H1 (cell line): Measurements from ENCODE around the gene COL1A1. TPM values are rescaled to one million over a fixed set of nuclear protein-coding genes. Genes with fewer than 3 reads are reported as not detected.

Experiments
- EGR1 ChIP-seq: IDR thresholded peaks from 2 replicates; pipeline ENCODE4 v1.6.1; 2011; ENCODE audit warnings: low read depth, low read length, borderline replicate concordance
- PHF8 ChIP-seq: fragments of 200-600 bp; sonication (generic); conservative IDR thresholded peaks from 2 replicates; pipeline ENCODE4 v1.7.1; 2012; ENCODE audit warnings: low read depth, mild to moderate bottlenecking, inconsistent platforms, low read length, moderate library complexity
- POLR2AphosphoS5 ChIP-seq: IDR thresholded peaks from 2 replicates; pipeline ENCODE4 v1.6.1; 2011; ENCODE audit warnings: low read depth, low read length
- RBBP5 ChIP-seq: IDR thresholded peaks from 2 replicates; pipeline ENCODE4 v1.7.1; 2012; ENCODE audit warnings: low read depth, mild to moderate bottlenecking, inconsistent platforms, low read length, moderate library complexity, borderline replicate concordance
- RNF2 ChIP-seq: fragments of 200-900, 300-1000 bp; sonication (generic); IDR thresholded peaks from 2 replicates; pipeline ENCODE4 v1.7.1; 2016; ENCODE audit warnings: borderline replicate concordance, low read depth, mild to moderate bottlenecking, antibody characterized with exemption, low read length; ENCODE audit not compliant: poor library complexity, severe bottlenecking; ENCODE audit errors: missing control alignments
- SAP30 ChIP-seq: fragments of 300-600 bp; sonication (generic); IDR thresholded peaks from 2 replicates; pipeline ENCODE4 v1.7.1; 2012; ENCODE audit warnings: low read length, moderate library complexity, mild to moderate bottlenecking, inconsistent platforms; ENCODE audit not compliant: insufficient read depth, insufficient replicate concordance
- SP4 ChIP-seq: IDR thresholded peaks from 2 replicates; pipeline ENCODE4 v1.6.1; 2012; ENCODE audit warnings: low read length, inconsistent platforms
- polyA plus RNA-seq, 7 experiments: library from polyadenylated mRNA; depleted of rRNA in 3 of 7; stranded (reverse) in 5 of 7; unstranded in 2 of 7; fragments of >200 nt in 5 of 7; fragments of 200-250 nt in 2 of 7; gene quantifications; 1 replicate in 5 of 7; 2 replicates in 1 of 7; 4 replicates in 1 of 7; pipeline versions ENCODE4 v1.2.1 to v1.2.3, GENCODE V29; 2011 to 2013; ENCODE audit warnings: missing spikeins in 2 of 7, mixed read lengths in 2 of 7
- total RNA-seq: library from RNA; stranded (reverse); fragmentation: NEBNext Ultra II Directional; extraction: Animal tissue kit (Norgen Biotek cat#: 25700); gene quantifications from 2 replicates; pipeline ENCODE4 v1.2.1, GENCODE V29; 2021
- TF ChIP-seq, protein P1 (sequence below): fragments of 300-600 bp; sonication (generic); IDR thresholded peaks from 2 replicates; pipeline ENCODE4 v1.7.1; 2012; ENCODE audit warnings: low read length, moderate library complexity, mild to moderate bottlenecking, inconsistent platforms; ENCODE audit not compliant: insufficient replicate concordance
- TF ChIP-seq, protein P2 (sequence below): IDR thresholded peaks from 2 replicates; pipeline ENCODE4 v1.6.1; 2012; ENCODE audit warnings: inconsistent platforms

Gene COL1A1
- total and polyA plus RNA-seq, 2 of the 8 experiments (the other 6 are each of a cell fraction or from before 2014, with no cell fraction given) = 14.1 to 80.4 TPM

DNA sequence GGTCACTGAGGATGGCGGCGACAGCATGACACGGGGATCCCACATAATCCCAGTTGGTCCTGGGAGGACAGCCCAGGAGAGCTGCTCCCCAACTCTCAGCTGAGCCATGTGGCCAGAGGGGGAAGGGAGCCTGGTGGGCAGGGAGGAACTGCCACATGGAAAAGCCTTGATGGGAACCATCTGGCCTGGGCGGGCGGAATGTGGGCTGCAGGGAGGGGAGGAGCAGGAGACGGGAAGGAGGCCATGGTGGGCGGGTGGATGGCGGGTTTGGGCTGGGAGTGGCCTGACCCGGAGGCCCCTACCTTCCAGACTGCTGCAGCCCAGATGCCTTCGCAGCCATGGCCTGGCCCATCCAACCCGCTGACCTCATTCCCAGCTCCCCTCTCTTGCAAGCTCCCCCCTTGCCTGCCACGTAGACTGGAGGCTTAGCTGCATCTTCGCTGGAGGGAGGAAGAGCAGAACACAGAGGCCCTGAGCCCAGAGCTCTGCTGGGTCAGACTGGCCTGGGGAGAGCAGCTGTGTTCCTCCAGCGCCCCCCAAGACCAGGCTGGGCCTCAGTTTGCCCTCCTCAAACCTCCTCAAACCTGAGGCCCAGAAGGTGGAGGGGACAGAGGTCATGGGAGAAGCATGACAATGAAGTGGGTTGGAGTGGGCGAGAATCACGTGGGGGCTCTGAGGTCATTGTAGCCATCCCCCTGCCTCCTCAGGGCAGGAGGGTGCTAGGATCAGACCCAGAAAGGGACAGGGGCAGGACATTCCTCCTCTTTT is 8.2 kb upstream of the COL1A1 start (continued):
- TF ChIP-seq SP4 (no peak), RBBP5 (no peak), RNF2 (no peak), POLR2AphosphoS5 (no peak), PHF8 (no peak), EGR1 (no peak), SAP30 (no peak)
- TF ChIP-seq, protein P1, sequence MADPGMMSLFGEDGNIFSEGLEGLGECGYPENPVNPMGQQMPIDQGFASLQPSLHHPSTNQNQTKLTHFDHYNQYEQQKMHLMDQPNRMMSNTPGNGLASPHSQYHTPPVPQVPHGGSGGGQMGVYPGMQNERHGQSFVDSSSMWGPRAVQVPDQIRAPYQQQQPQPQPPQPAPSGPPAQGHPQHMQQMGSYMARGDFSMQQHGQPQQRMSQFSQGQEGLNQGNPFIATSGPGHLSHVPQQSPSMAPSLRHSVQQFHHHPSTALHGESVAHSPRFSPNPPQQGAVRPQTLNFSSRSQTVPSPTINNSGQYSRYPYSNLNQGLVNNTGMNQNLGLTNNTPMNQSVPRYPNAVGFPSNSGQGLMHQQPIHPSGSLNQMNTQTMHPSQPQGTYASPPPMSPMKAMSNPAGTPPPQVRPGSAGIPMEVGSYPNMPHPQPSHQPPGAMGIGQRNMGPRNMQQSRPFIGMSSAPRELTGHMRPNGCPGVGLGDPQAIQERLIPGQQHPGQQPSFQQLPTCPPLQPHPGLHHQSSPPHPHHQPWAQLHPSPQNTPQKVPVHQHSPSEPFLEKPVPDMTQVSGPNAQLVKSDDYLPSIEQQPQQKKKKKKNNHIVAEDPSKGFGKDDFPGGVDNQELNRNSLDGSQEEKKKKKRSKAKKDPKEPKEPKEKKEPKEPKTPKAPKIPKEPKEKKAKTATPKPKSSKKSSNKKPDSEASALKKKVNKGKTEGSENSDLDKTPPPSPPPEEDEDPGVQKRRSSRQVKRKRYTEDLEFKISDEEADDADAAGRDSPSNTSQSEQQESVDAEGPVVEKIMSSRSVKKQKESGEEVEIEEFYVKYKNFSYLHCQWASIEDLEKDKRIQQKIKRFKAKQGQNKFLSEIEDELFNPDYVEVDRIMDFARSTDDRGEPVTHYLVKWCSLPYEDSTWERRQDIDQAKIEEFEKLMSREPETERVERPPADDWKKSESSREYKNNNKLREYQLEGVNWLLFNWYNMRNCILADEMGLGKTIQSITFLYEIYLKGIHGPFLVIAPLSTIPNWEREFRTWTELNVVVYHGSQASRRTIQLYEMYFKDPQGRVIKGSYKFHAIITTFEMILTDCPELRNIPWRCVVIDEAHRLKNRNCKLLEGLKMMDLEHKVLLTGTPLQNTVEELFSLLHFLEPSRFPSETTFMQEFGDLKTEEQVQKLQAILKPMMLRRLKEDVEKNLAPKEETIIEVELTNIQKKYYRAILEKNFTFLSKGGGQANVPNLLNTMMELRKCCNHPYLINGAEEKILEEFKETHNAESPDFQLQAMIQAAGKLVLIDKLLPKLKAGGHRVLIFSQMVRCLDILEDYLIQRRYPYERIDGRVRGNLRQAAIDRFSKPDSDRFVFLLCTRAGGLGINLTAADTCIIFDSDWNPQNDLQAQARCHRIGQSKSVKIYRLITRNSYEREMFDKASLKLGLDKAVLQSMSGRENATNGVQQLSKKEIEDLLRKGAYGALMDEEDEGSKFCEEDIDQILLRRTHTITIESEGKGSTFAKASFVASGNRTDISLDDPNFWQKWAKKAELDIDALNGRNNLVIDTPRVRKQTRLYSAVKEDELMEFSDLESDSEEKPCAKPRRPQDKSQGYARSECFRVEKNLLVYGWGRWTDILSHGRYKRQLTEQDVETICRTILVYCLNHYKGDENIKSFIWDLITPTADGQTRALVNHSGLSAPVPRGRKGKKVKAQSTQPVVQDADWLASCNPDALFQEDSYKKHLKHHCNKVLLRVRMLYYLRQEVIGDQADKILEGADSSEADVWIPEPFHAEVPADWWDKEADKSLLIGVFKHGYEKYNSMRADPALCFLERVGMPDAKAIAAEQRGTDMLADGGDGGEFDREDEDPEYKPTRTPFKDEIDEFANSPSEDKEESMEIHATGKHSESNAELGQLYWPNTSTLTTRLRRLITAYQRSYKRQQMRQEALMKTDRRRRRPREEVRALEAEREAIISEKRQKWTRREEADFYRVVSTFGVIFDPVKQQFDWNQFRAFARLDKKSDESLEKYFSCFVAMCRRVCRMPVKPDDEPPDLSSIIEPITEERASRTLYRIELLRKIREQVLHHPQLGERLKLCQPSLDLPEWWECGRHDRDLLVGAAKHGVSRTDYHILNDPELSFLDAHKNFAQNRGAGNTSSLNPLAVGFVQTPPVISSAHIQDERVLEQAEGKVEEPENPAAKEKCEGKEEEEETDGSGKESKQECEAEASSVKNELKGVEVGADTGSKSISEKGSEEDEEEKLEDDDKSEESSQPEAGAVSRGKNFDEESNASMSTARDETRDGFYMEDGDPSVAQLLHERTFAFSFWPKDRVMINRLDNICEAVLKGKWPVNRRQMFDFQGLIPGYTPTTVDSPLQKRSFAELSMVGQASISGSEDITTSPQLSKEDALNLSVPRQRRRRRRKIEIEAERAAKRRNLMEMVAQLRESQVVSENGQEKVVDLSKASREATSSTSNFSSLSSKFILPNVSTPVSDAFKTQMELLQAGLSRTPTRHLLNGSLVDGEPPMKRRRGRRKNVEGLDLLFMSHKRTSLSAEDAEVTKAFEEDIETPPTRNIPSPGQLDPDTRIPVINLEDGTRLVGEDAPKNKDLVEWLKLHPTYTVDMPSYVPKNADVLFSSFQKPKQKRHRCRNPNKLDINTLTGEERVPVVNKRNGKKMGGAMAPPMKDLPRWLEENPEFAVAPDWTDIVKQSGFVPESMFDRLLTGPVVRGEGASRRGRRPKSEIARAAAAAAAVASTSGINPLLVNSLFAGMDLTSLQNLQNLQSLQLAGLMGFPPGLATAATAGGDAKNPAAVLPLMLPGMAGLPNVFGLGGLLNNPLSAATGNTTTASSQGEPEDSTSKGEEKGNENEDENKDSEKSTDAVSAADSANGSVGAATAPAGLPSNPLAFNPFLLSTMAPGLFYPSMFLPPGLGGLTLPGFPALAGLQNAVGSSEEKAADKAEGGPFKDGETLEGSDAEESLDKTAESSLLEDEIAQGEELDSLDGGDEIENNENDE = no peak
- TF ChIP-seq, protein P2, sequence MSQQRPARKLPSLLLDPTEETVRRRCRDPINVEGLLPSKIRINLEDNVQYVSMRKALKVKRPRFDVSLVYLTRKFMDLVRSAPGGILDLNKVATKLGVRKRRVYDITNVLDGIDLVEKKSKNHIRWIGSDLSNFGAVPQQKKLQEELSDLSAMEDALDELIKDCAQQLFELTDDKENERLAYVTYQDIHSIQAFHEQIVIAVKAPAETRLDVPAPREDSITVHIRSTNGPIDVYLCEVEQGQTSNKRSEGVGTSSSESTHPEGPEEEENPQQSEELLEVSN = peak; percentile 62
